HEK293 (cell line): ENCODE data around the gene INHBB.

Source experiments
- GLI4 ChIP-seq: fragments of 450-650 bp; formaldehyde crosslinking; IDR thresholded peaks from 2 replicates; pipeline ENCODE4 v1.5.1; 2016; ENCODE audit warnings: missing biosample characterization, missing genetic modification characterization
- ZNF274 ChIP-seq, 2 experiments: fragments of 200-500 bp in 1 of 2; fragments of 450-650 bp in 1 of 2; sonication (Bioruptor generic) in 1 of 2; formaldehyde crosslinking in 1 of 2; IDR thresholded peaks; 2 replicates each; pipeline versions ENCODE4 v1.5.1 to v1.6.1; 2014 to 2016; ENCODE audit warnings: borderline replicate concordance in 1 of 2, inconsistent platforms in 1 of 2, low read length in 1 of 2, missing biosample characterization in 1 of 2, missing genetic modification characterization in 1 of 2
- ZNF335 ChIP-seq: fragments of 450-650 bp; formaldehyde crosslinking; conservative IDR thresholded peaks from 2 replicates; pipeline ENCODE4 v1.5.1; 2016; ENCODE audit warnings: missing biosample characterization, missing genetic modification characterization
- ZNF561 ChIP-seq: fragments of 450-650 bp; IDR thresholded peaks from 2 replicates; pipeline ENCODE4 v1.5.1; 2018; ENCODE audit warnings: missing biosample characterization, missing genetic modification characterization, borderline replicate concordance
- ZNF843 ChIP-seq: fragments of 450-650 bp; formaldehyde crosslinking; IDR thresholded peaks from 2 replicates; pipeline ENCODE4 v1.5.1; 2016; ENCODE audit warnings: missing biosample characterization, missing genetic modification characterization
- TF ChIP-seq, protein P1 (sequence below): fragments of 450-650 bp; formaldehyde crosslinking; optimal IDR thresholded peaks from 2 replicates; pipeline ENCODE3; 2016; ENCODE audit warnings: missing biosample characterization, mild to moderate bottlenecking, missing genetic modification characterization
- TF ChIP-seq, protein P2 (sequence below): fragments of 450-650 bp; formaldehyde crosslinking; IDR thresholded peaks from 2 replicates; pipeline ENCODE4 v1.5.1; 2016; ENCODE audit warnings: missing biosample characterization, missing genetic modification characterization
- TF ChIP-seq, protein P3 (sequence below): fragments of 450-650 bp; formaldehyde crosslinking; IDR thresholded peaks from 2 replicates; pipeline ENCODE4 v1.5.1; 2016; ENCODE audit warnings: missing biosample characterization, missing genetic modification characterization
- TF ChIP-seq, protein P4 (sequence below): fragments of 450-650 bp; formaldehyde crosslinking; IDR thresholded peaks from 2 replicates; pipeline ENCODE4 v1.5.1; 2017; ENCODE audit warnings: missing biosample characterization, mild to moderate bottlenecking, missing genetic modification characterization, moderate library complexity
- TF ChIP-seq, protein P5 (sequence below): fragments of 450-650 bp; formaldehyde crosslinking; IDR thresholded peaks from 2 replicates; pipeline ENCODE4 v1.5.1; 2016; ENCODE audit warnings: missing biosample characterization, missing genetic modification characterization
- TF ChIP-seq, protein P6 (sequence below): fragments of 450-650 bp; formaldehyde crosslinking; IDR thresholded peaks from 2 replicates; pipeline ENCODE4 v1.5.1; 2016; ENCODE audit warnings: missing biosample characterization, missing genetic modification characterization

DNA sequence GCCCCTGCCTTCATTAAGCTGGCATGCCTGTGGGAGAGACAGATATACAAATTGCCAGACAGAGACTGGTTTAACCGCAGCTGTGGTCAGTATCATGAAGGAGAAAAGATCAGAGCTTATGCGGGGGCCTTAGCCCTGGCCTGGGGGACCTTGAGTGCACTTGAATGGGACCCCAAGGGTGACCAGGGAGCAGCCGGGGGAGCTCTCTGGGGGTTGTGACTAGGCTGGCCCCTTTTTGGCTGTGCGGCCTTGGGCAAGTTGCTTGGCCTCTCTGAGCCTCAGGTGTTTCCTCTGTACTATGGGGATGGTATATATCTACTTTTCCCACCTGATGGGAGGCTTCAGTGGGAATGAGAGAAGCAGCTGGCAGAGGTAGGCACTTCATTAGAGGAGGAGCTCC is 35.7 kb downstream of the INHBB start:
- TF ChIP-seq GLI4 (no peak), ZNF561 (tag by site-specific recombination) (no peak), ZNF335 (tag by site-specific recombination) (no peak), ZNF274 (IDR thresholded peaks at IDR 0.05; ENCODE audit: low read length) (no peak), ZNF274 (tag by site-specific recombination; IDR thresholded peaks at IDR 0.05; ENCODE audit: borderline replicate concordance) (no peak), ZNF843 (no peak)
- TF ChIP-seq, protein P1, sequence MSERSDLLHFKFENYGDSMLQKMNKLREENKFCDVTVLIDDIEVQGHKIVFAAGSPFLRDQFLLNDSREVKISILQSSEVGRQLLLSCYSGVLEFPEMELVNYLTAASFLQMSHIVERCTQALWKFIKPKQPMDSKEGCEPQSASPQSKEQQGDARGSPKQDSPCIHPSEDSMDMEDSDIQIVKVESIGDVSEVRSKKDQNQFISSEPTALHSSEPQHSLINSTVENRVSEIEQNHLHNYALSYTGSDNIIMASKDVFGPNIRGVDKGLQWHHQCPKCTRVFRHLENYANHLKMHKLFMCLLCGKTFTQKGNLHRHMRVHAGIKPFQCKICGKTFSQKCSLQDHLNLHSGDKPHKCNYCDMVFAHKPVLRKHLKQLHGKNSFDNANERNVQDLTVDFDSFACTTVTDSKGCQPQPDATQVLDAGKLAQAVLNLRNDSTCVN (tag by site-specific recombination) = no peak
- TF ChIP-seq, protein P2, sequence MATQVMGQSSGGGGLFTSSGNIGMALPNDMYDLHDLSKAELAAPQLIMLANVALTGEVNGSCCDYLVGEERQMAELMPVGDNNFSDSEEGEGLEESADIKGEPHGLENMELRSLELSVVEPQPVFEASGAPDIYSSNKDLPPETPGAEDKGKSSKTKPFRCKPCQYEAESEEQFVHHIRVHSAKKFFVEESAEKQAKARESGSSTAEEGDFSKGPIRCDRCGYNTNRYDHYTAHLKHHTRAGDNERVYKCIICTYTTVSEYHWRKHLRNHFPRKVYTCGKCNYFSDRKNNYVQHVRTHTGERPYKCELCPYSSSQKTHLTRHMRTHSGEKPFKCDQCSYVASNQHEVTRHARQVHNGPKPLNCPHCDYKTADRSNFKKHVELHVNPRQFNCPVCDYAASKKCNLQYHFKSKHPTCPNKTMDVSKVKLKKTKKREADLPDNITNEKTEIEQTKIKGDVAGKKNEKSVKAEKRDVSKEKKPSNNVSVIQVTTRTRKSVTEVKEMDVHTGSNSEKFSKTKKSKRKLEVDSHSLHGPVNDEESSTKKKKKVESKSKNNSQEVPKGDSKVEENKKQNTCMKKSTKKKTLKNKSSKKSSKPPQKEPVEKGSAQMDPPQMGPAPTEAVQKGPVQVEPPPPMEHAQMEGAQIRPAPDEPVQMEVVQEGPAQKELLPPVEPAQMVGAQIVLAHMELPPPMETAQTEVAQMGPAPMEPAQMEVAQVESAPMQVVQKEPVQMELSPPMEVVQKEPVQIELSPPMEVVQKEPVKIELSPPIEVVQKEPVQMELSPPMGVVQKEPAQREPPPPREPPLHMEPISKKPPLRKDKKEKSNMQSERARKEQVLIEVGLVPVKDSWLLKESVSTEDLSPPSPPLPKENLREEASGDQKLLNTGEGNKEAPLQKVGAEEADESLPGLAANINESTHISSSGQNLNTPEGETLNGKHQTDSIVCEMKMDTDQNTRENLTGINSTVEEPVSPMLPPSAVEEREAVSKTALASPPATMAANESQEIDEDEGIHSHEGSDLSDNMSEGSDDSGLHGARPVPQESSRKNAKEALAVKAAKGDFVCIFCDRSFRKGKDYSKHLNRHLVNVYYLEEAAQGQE = no peak
- TF ChIP-seq, protein P3, sequence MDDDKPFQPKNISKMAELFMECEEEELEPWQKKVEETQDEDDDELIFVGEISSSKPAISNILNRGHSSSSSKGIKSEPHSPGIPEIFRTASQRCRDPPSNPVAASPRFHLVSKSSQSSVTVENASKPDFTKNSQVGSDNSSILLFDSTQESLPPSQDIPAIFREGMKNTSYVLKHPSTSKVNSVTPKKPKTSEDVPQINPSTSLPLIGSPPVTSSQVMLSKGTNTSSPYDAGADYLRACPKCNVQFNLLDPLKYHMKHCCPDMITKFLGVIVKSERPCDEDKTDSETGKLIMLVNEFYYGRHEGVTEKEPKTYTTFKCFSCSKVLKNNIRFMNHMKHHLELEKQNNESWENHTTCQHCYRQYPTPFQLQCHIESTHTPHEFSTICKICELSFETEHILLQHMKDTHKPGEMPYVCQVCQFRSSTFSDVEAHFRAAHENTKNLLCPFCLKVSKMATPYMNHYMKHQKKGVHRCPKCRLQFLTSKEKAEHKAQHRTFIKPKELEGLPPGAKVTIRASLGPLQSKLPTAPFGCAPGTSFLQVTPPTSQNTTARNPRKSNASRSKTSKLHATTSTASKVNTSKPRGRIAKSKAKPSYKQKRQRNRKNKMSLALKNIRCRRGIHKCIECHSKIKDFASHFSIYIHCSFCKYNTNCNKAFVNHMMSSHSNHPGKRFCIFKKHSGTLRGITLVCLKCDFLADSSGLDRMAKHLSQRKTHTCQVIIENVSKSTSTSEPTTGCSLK (tag by site-specific recombination) = no peak
- TF ChIP-seq, protein P4, sequence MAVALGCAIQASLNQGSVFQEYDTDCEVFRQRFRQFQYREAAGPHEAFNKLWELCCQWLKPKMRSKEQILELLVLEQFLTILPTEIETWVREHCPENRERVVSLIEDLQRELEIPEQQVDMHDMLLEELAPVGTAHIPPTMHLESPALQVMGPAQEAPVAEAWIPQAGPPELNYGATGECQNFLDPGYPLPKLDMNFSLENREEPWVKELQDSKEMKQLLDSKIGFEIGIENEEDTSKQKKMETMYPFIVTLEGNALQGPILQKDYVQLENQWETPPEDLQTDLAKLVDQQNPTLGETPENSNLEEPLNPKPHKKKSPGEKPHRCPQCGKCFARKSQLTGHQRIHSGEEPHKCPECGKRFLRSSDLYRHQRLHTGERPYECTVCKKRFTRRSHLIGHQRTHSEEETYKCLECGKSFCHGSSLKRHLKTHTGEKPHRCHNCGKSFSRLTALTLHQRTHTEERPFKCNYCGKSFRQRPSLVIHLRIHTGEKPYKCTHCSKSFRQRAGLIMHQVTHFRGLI (tag by site-specific recombination) = no peak
- TF ChIP-seq, protein P5, sequence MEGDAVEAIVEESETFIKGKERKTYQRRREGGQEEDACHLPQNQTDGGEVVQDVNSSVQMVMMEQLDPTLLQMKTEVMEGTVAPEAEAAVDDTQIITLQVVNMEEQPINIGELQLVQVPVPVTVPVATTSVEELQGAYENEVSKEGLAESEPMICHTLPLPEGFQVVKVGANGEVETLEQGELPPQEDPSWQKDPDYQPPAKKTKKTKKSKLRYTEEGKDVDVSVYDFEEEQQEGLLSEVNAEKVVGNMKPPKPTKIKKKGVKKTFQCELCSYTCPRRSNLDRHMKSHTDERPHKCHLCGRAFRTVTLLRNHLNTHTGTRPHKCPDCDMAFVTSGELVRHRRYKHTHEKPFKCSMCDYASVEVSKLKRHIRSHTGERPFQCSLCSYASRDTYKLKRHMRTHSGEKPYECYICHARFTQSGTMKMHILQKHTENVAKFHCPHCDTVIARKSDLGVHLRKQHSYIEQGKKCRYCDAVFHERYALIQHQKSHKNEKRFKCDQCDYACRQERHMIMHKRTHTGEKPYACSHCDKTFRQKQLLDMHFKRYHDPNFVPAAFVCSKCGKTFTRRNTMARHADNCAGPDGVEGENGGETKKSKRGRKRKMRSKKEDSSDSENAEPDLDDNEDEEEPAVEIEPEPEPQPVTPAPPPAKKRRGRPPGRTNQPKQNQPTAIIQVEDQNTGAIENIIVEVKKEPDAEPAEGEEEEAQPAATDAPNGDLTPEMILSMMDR (tag by site-specific recombination) = no peak
- TF ChIP-seq, protein P6, sequence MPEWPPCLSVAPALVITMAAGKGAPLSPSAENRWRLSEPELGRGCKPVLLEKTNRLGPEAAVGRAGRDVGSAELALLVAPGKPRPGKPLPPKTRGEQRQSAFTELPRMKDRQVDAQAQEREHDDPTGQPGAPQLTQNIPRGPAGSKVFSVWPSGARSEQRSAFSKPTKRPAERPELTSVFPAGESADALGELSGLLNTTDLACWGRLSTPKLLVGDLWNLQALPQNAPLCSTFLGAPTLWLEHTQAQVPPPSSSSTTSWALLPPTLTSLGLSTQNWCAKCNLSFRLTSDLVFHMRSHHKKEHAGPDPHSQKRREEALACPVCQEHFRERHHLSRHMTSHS (tag by site-specific recombination) = no peak
